HepG2 (cell line): Measurements from ENCODE around the gene NKD1.

Experiments
- CBX5 ChIP-seq: sonication (generic); formaldehyde crosslinking; IDR thresholded peaks from 2 replicates; pipeline ENCODE4 v1.4.0; 2020; ENCODE audit warnings: missing genetic modification reagents, borderline replicate concordance
- CHD4 ChIP-seq: fragments of 200-600 bp; sonication (generic); IDR thresholded peaks from 2 replicates; pipeline ENCODE4 v1.7.0; 2017; ENCODE audit warnings: mild to moderate bottlenecking, low read length, borderline replicate concordance
- CTCF ChIP-seq: sonication (generic); formaldehyde crosslinking; IDR thresholded peaks from 2 replicates; pipeline ENCODE4 v1.5.0; 2020; ENCODE audit warnings: mild to moderate bottlenecking, missing genetic modification reagents, moderate library complexity
- E2F5 ChIP-seq: sonication (generic); formaldehyde crosslinking; conservative IDR thresholded peaks from 2 replicates; pipeline ENCODE4 v1.4.0; 2020; ENCODE audit warnings: missing genetic modification reagents
- HNRNPLL ChIP-seq: fragments of 200-400 bp; formaldehyde crosslinking; IDR thresholded peaks from 2 replicates; pipeline ENCODE4 v1.6.1; 2017; ENCODE audit warnings: mild to moderate bottlenecking, low read depth, low read length; ENCODE audit not compliant: poor library complexity, severe bottlenecking
- NFKBIZ ChIP-seq: IDR thresholded peaks from 2 replicates; pipeline ENCODE4 v1.6.1; 2018; ENCODE audit warnings: missing genetic modification reagents, missing compliant biosample characterization
- POLR2A ChIP-seq, 2 experiments: IDR thresholded peaks; 2 replicates each; pipeline ENCODE4 v1.6.1; 2011; ENCODE audit warnings: low read depth in 2 of 2, low read length in 2 of 2, mild to moderate bottlenecking in 1 of 2, moderate library complexity in 1 of 2; ENCODE audit not compliant: insufficient read depth in 1 of 2
- RAD21 ChIP-seq: fragments of 450-650 bp; formaldehyde crosslinking; IDR thresholded peaks from 2 replicates; pipeline ENCODE4 v1.5.0; 2020; ENCODE audit warnings: mild to moderate bottlenecking
- SMAD3 ChIP-seq: sonication (generic); formaldehyde crosslinking; IDR thresholded peaks from 2 replicates; pipeline ENCODE4 v1.4.0; 2020; ENCODE audit warnings: missing genetic modification reagents
- SRF ChIP-seq: IDR thresholded peaks from 2 replicates; pipeline ENCODE4 v1.6.1; 2011; ENCODE audit warnings: mild to moderate bottlenecking, low read depth, low read length, moderate library complexity
- ZFP1 ChIP-seq: IDR thresholded peaks from 2 replicates; pipeline ENCODE4 v1.6.1; 2016
- ZNF274 ChIP-seq: sonication (generic); formaldehyde crosslinking; IDR thresholded peaks from 2 replicates; pipeline ENCODE4 v1.5.1; 2020; ENCODE audit warnings: mild to moderate bottlenecking, missing genetic modification reagents
- ZSCAN30 ChIP-seq: sonication (generic); formaldehyde crosslinking; IDR thresholded peaks from 2 replicates; pipeline ENCODE4 v1.5.0; 2020; ENCODE audit warnings: mild to moderate bottlenecking, missing genetic modification reagents
- TF ChIP-seq, protein P1 (sequence below): sonication (generic); formaldehyde crosslinking; IDR thresholded peaks from 2 replicates; pipeline ENCODE4 v1.4.0; 2020; ENCODE audit warnings: missing genetic modification reagents

GRCh38 chr16:50620646-50621451 is 72.7 kb downstream of the NKD1 start:
- no peak for TF ChIP-seq SMAD3 (CRISPR knock-in tag)
- TF ChIP-seq POLR2A (IDR thresholded peaks at IDR 0.05; ENCODE audit: insufficient read depth in 1 of 2, low read depth in 2 of 2, low read length in 2 of 2), result peak; percentile 48 to 68; a peak in 3 of 4 replicates
- no peak for TF ChIP-seq NFKBIZ (CRISPR knock-in tag)
- TF ChIP-seq SRF, result no peak
- no peak for TF ChIP-seq CHD4
- no peak for TF ChIP-seq ZNF274
- TF ChIP-seq RAD21 (CRISPR knock-in tag), result no peak
- TF ChIP-seq CTCF (CRISPR knock-in tag), result no peak
- TF ChIP-seq, protein P1, sequence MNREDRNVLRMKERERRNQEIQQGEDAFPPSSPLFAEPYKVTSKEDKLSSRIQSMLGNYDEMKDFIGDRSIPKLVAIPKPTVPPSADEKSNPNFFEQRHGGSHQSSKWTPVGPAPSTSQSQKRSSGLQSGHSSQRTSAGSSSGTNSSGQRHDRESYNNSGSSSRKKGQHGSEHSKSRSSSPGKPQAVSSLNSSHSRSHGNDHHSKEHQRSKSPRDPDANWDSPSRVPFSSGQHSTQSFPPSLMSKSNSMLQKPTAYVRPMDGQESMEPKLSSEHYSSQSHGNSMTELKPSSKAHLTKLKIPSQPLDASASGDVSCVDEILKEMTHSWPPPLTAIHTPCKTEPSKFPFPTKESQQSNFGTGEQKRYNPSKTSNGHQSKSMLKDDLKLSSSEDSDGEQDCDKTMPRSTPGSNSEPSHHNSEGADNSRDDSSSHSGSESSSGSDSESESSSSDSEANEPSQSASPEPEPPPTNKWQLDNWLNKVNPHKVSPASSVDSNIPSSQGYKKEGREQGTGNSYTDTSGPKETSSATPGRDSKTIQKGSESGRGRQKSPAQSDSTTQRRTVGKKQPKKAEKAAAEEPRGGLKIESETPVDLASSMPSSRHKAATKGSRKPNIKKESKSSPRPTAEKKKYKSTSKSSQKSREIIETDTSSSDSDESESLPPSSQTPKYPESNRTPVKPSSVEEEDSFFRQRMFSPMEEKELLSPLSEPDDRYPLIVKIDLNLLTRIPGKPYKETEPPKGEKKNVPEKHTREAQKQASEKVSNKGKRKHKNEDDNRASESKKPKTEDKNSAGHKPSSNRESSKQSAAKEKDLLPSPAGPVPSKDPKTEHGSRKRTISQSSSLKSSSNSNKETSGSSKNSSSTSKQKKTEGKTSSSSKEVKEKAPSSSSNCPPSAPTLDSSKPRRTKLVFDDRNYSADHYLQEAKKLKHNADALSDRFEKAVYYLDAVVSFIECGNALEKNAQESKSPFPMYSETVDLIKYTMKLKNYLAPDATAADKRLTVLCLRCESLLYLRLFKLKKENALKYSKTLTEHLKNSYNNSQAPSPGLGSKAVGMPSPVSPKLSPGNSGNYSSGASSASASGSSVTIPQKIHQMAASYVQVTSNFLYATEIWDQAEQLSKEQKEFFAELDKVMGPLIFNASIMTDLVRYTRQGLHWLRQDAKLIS, result no peak
- no peak for TF ChIP-seq HNRNPLL
- TF ChIP-seq CBX5, result no peak
- no peak for TF ChIP-seq ZFP1 (CRISPR knock-in tag)
- TF ChIP-seq E2F5 (CRISPR knock-in tag), result no peak; the same call in 1 of the 2 replicates
- no peak for TF ChIP-seq ZSCAN30 (CRISPR knock-in tag)
